Measurements from ENCODE around the gene STK39.

The STK39 gene

DNA sequence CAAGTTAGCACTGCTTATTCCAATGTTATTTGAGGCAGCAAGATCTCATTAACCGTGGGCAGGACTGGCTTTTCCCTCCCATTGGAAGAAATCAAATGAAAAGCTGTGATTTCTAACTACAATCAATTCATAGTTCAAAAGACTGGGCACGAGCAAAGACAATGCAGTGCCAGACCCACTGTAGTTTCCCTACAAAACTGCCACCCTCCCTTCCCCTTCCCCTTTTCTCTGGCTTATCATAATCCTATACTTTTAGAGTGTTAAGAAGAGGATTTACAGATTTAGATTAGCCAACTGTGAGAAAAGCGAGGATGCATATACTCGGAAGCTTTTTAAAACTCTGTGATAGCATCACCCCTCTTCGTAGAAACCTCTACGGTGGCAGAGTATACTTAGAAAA lies 260.4 kb downstream of the STK39 start:
- Histone ChIP-seq H3K4me2 (ENCODE audit: low read length) (no peak overlapping the region), H3K27me3 (ENCODE audit: control insufficient read depth, low read length) (no peaks in the 10 kb centered on the region), H3K4me1 (ENCODE audit: control insufficient read depth, low read length) (no peaks in the 10 kb centered on the region), H3K9me2 (replicated peaks; ENCODE audit: control insufficient read depth, low read length) (no peaks in the 10 kb centered on the region), H3F3A (ENCODE audit: control insufficient read depth, insufficient read depth) (no peaks in the 10 kb centered on the region), H3K4me3 (ENCODE audit: low read length) (no peak overlapping the region), H3K9me3 (ENCODE audit: control insufficient read depth, insufficient read depth, low read length) (no peaks in the 10 kb centered on the region), H3K36me3 (ENCODE audit: control insufficient read depth, low read length) (no peaks in the 10 kb centered on the region), H3K27ac (ENCODE audit: low read depth, low read length) (no peak overlapping the region), H3K79me2 (ENCODE audit: control insufficient read depth, low read length) (no peaks in the 10 kb centered on the region), H4K20me1 (ENCODE audit: control insufficient read depth, insufficient read depth, low read depth, low read length) (no peaks in the 10 kb centered on the region)
- TF ChIP-seq, protein P1, sequence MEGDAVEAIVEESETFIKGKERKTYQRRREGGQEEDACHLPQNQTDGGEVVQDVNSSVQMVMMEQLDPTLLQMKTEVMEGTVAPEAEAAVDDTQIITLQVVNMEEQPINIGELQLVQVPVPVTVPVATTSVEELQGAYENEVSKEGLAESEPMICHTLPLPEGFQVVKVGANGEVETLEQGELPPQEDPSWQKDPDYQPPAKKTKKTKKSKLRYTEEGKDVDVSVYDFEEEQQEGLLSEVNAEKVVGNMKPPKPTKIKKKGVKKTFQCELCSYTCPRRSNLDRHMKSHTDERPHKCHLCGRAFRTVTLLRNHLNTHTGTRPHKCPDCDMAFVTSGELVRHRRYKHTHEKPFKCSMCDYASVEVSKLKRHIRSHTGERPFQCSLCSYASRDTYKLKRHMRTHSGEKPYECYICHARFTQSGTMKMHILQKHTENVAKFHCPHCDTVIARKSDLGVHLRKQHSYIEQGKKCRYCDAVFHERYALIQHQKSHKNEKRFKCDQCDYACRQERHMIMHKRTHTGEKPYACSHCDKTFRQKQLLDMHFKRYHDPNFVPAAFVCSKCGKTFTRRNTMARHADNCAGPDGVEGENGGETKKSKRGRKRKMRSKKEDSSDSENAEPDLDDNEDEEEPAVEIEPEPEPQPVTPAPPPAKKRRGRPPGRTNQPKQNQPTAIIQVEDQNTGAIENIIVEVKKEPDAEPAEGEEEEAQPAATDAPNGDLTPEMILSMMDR (IDR thresholded peaks at IDR 0.05; ENCODE audit: low read depth, low read length, poor library complexity, severe bottlenecking) = no peak
- no peak for TF ChIP-seq EZH2phosphoT487 (IDR thresholded peaks at IDR 0.05; ENCODE audit: borderline replicate concordance, low read length)

DNA sequence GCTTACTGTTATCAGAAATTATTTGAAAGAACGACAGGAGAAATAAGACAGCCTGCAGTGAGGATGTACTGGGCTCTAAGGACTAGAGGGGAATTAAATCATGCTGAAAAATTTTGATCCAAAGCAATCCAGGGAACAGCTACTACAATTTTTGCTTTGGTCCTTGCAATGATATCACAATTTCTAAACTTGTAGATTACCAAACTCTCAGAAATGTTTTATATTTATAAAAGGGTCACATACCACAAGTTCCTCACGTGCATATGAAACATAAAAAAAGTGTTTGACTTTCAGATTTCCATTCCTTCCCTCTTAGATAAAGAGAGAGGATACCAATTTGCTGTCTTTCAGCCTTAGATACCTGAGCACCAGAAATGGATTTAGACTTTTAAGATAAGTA lies 261.2 kb downstream of the STK39 start:
- H3K4me2 ChIP-seq (ENCODE audit: low read length) = no peak overlapping the region
- no peaks in the 10 kb centered on the region for H4K20me1 ChIP-seq (ENCODE audit: control insufficient read depth, insufficient read depth, low read depth, low read length)
- no peaks in the 10 kb centered on the region for H3F3A ChIP-seq (ENCODE audit: control insufficient read depth, insufficient read depth)
- no peaks in the 10 kb centered on the region for H3K9me2 ChIP-seq (replicated peaks; ENCODE audit: control insufficient read depth, low read length)
- no peaks in the 10 kb centered on the region for H3K27me3 ChIP-seq (ENCODE audit: control insufficient read depth, low read length)
- H3K9me3 ChIP-seq (ENCODE audit: control insufficient read depth, insufficient read depth, low read length) = no peaks in the 10 kb centered on the region
- TF ChIP-seq EZH2phosphoT487 (IDR thresholded peaks at IDR 0.05; ENCODE audit: borderline replicate concordance, low read length) = no peak
- TF ChIP-seq, protein P1 (IDR thresholded peaks at IDR 0.05; ENCODE audit: low read depth, low read length, poor library complexity, severe bottlenecking) = no peak
- H3K27ac ChIP-seq (ENCODE audit: low read depth, low read length) = no peak overlapping the region
- H3K36me3 ChIP-seq (ENCODE audit: control insufficient read depth, low read length) = no peaks in the 10 kb centered on the region
- no peaks in the 10 kb centered on the region for H3K79me2 ChIP-seq (ENCODE audit: control insufficient read depth, low read length)
- no peak overlapping the region for H3K4me3 ChIP-seq (ENCODE audit: low read length)
- no peaks in the 10 kb centered on the region for H3K4me1 ChIP-seq (ENCODE audit: control insufficient read depth, low read length)

DNA sequence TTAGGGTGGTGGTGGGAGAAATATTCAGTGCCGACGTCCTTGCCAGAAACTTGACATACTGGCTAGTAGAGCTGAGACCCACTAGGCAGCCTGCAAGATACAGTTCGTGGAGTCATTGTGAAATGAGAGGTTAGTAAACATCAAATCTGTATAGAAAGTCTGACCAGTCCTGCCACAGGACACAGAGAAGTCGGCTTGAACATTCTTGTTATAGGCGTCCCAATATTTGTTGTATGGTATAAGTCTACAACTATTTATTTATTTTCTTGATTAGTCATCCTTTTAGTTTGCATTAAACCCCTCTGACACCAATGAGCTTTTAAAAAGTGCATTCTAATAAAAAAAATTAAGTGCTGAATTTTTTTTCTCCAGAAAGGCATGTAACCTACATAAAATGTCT lies 265.4 kb downstream of the STK39 start:
- Histone ChIP-seq H3K27me3 (ENCODE audit: control insufficient read depth, low read length) (no peaks in the 10 kb centered on the region), H3K9me3 (ENCODE audit: control insufficient read depth, insufficient read depth, low read length) (no peaks in the 10 kb centered on the region), H3K4me3 (ENCODE audit: low read length) (no peak overlapping the region), H3K9me2 (replicated peaks; ENCODE audit: control insufficient read depth, low read length) (no peaks in the 10 kb centered on the region), H3K4me2 (ENCODE audit: low read length) (no peak overlapping the region), H3K4me1 (ENCODE audit: control insufficient read depth, low read length) (no peaks in the 10 kb centered on the region), H3K79me2 (ENCODE audit: control insufficient read depth, low read length) (no peaks in the 10 kb centered on the region), H3K27ac (ENCODE audit: low read depth, low read length) (no peak overlapping the region), H3K36me3 (ENCODE audit: control insufficient read depth, low read length) (no peaks in the 10 kb centered on the region), H3F3A (ENCODE audit: control insufficient read depth, insufficient read depth) (no peaks in the 10 kb centered on the region), H4K20me1 (ENCODE audit: control insufficient read depth, insufficient read depth, low read depth, low read length) (no peaks in the 10 kb centered on the region)
- no peak for TF ChIP-seq EZH2phosphoT487 (IDR thresholded peaks at IDR 0.05; ENCODE audit: borderline replicate concordance, low read length)

DNA sequence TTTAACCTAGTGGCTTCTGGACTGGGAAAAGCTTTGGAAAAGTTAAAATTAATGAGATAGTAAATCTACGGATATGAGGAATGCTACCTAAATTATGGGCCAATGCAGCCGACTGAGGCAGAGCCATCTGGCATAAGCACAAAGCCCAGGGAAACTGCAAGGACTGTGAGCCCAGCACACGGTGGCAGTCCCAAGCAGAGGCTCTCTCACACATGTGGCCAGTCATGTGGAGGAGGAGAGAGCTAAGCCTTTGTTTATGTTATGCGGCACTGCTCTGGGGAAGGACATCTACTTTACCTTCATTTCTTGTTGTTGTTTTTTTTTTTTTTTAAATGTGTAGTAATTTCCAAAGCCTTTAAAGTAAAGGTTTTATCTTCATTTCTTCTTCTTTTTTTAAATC lies 267.0 kb downstream of the STK39 start:
- no peak overlapping the region for H3K4me3 ChIP-seq (ENCODE audit: low read length)
- TF ChIP-seq, protein P1 (IDR thresholded peaks at IDR 0.05; ENCODE audit: low read depth, low read length, poor library complexity, severe bottlenecking) = no peak
- no peak for TF ChIP-seq EZH2phosphoT487 (IDR thresholded peaks at IDR 0.05; ENCODE audit: borderline replicate concordance, low read length)

More for the DNA sequence above, 267.0 kb downstream of the STK39 start:
- Histone ChIP-seq H3F3A (ENCODE audit: control insufficient read depth, insufficient read depth) (no peaks in the 10 kb centered on the region), H3K9me2 (replicated peaks; ENCODE audit: control insufficient read depth, low read length) (no peaks in the 10 kb centered on the region), H3K79me2 (ENCODE audit: control insufficient read depth, low read length) (no peaks in the 10 kb centered on the region), H3K27ac (ENCODE audit: low read depth, low read length) (no peak overlapping the region), H3K36me3 (ENCODE audit: control insufficient read depth, low read length) (no peaks in the 10 kb centered on the region), H3K9me3 (ENCODE audit: control insufficient read depth, insufficient read depth, low read length) (no peaks in the 10 kb centered on the region), H4K20me1 (ENCODE audit: control insufficient read depth, insufficient read depth, low read depth, low read length) (no peaks in the 10 kb centered on the region), H3K27me3 (ENCODE audit: control insufficient read depth, low read length) (no peaks in the 10 kb centered on the region), H3K4me1 (ENCODE audit: control insufficient read depth, low read length) (no peaks in the 10 kb centered on the region), H3K4me2 (ENCODE audit: low read length) (no peak overlapping the region)
